ENCODE measurements around the gene DNLZ. TPM values are rescaled to one million over a fixed set of nuclear protein-coding genes. Genes with fewer than 3 reads are reported as not detected.

Gene DNLZ
- polyA plus RNA-seq, 1 of the 3 experiments (the other 2 are of a cell fraction): 40.6 TPM

GRCh38 chr9:136354592-136355085 lies 8.9 kb downstream of the DNLZ start:
- Histone ChIP-seq H3K4me1 (ENCODE audit: control insufficient read depth in 1 of 2, insufficient read depth in 2 of 2, low read depth in 1 of 2, low read length in 1 of 2) (peaks cover 0 to 43% of the 10 kb centered on the region in 2 experiments; a peak in 1 of 4 replicates), H3K27ac (ENCODE audit: low read depth in 2 of 2, low read length in 1 of 2) (no peak overlapping the region; a peak in 1 of 4 replicates), H3K9me2 (no peaks in the 10 kb centered on the region), H3F3A (replicated peaks; ENCODE audit: insufficient read depth) (no peaks in the 10 kb centered on the region), H3K4me3 (ENCODE audit: low read depth in 2 of 2, low read length in 1 of 2) (no peak overlapping the region), H2AFZ (ENCODE audit: low read depth) (no peak overlapping the region), H4K20me1 (ENCODE audit: insufficient read depth) (no peaks in the 10 kb centered on the region), H3K4me2 (no peak overlapping the region), H3K79me2 (ENCODE audit: insufficient read depth) (no peaks in the 10 kb centered on the region), H3K36me3 (replicated peaks in 1 of 2; ENCODE audit: control insufficient read depth in 1 of 2, insufficient read depth in 2 of 2, low read length in 1 of 2) (peaks cover 0 to 22% of the 10 kb centered on the region in 2 experiments), H3K27me3 (ENCODE audit: insufficient read depth) (no peaks in the 10 kb centered on the region), H3K9ac (no peak overlapping the region), H3K9me3 (no peaks in the 10 kb centered on the region)
- CTCF ChIA-PET: interaction anchor here (0.9 to 4.1 kb wide), 6 partner anchors 9 to 46 kb away, joined by 3 to 23 read pairs (median 5); partner anchors contain the start of genes DNLZ and SNAPC4
- DNase-seq: no peak
- 47% methylated on average over 9 of the region's 17 CpGs for WGBS (ENCODE audit: low lambda C conversion rate)
- POLR2A ChIA-PET: interaction anchor here (2.1 kb wide), 1 partner anchor 9 kb away, joined by 8 read pairs; the partner anchor contains the start of gene DNLZ
- no peak for TF ChIP-seq FOXJ3 (CRISPR knock-in tag; IDR thresholded peaks at IDR 0.05)
- TF ChIP-seq YY1 (IDR thresholded peaks at IDR 0.05; ENCODE audit: low read depth): no peak
- TF ChIP-seq SMC3 (IDR thresholded peaks at IDR 0.05; ENCODE audit: low read depth, low read length): no peak
- no peak for TF ChIP-seq POLR2AphosphoS5 (IDR thresholded peaks at IDR 0.05; ENCODE audit: low read depth, low read length)
- TF ChIP-seq RAD21 (IDR thresholded peaks at IDR 0.05; ENCODE audit: low read length): no peak
- TF ChIP-seq TCF12 (IDR thresholded peaks at IDR 0.05): no peak
- no peak for TF ChIP-seq GATA2 (CRISPR knock-in tag; IDR thresholded peaks at IDR 0.05)
- no peak for TF ChIP-seq NRF1 (IDR thresholded peaks at IDR 0.05; ENCODE audit: low read depth, low read length)
- no peak for TF ChIP-seq TEAD4 (IDR thresholded peaks at IDR 0.05; ENCODE audit: borderline replicate concordance, insufficient read depth)
- TF ChIP-seq EZH2phosphoT487 (IDR thresholded peaks at IDR 0.05; ENCODE audit: borderline replicate concordance, low read depth): no peak

- Histone ChIP-seq H3K4me3 (ENCODE audit: low read depth in 2 of 2, low read length in 1 of 2) (no peak overlapping the region), H3K4me1 (ENCODE audit: control insufficient read depth in 1 of 2, insufficient read depth in 2 of 2, low read depth in 1 of 2, low read length in 1 of 2) (peaks cover 0 to 43% of the 10 kb centered on the region in 2 experiments; a peak in 1 of 4 replicates), H3K27ac (ENCODE audit: low read depth in 2 of 2, low read length in 1 of 2) (no peak overlapping the region; a peak in 1 of 4 replicates), H3F3A (replicated peaks; ENCODE audit: insufficient read depth) (no peaks in the 10 kb centered on the region), H3K4me2 (no peak overlapping the region), H3K27me3 (ENCODE audit: insufficient read depth) (no peaks in the 10 kb centered on the region), H3K9ac (no peak overlapping the region), H3K79me2 (ENCODE audit: insufficient read depth) (no peaks in the 10 kb centered on the region), H3K36me3 (replicated peaks in 1 of 2; ENCODE audit: control insufficient read depth in 1 of 2, insufficient read depth in 2 of 2, low read length in 1 of 2) (peaks cover 0 to 22% of the 10 kb centered on the region in 2 experiments), H4K20me1 (ENCODE audit: insufficient read depth) (no peaks in the 10 kb centered on the region), H2AFZ (ENCODE audit: low read depth) (no peak overlapping the region), H3K9me2 (no peaks in the 10 kb centered on the region), H3K9me3 (no peaks in the 10 kb centered on the region)
- CTCF ChIA-PET: interaction anchor here (1.2 to 4.1 kb wide), 5 partner anchors 9 to 70 kb away, joined by 3 to 23 read pairs (median 3); partner anchors contain the start of gene DNLZ
- 67% methylated on average over 7 of the region's 13 CpGs for WGBS (ENCODE audit: low lambda C conversion rate)
- TF ChIP-seq FOXM1 (IDR thresholded peaks at IDR 0.05; ENCODE audit: low read depth): no peak
- no peak; the same call in 1 of the 2 replicates for TF ChIP-seq PBX3 (IDR thresholded peaks at IDR 0.05)
- TF ChIP-seq TCF12 (IDR thresholded peaks at IDR 0.05): no peak
- TF ChIP-seq YY1 (IDR thresholded peaks at IDR 0.05; ENCODE audit: low read depth): no peak
- no peak for TF ChIP-seq NFIC (IDR thresholded peaks at IDR 0.05; ENCODE audit: borderline replicate concordance)
- TF ChIP-seq MAX (IDR thresholded peaks at IDR 0.05; ENCODE audit: low read depth): no peak
- TF ChIP-seq POLR2AphosphoS5 (IDR thresholded peaks at IDR 0.05; ENCODE audit: low read depth, low read length): no peak
- TF ChIP-seq FOSL2 (IDR thresholded peaks at IDR 0.05; ENCODE audit: borderline replicate concordance, low read depth): no peak
- no peak for TF ChIP-seq MXI1 (IDR thresholded peaks at IDR 0.05; ENCODE audit: low read depth, low read length)
- no peak for TF ChIP-seq JUND (IDR thresholded peaks at IDR 0.05)
- TF ChIP-seq TEAD4 (IDR thresholded peaks at IDR 0.05; ENCODE audit: borderline replicate concordance, insufficient read depth): no peak
- no peak for TF ChIP-seq CHD2 (IDR thresholded peaks at IDR 0.05; ENCODE audit: low read length, partially characterized antibody)
- no peak for TF ChIP-seq FOXJ3 (CRISPR knock-in tag; IDR thresholded peaks at IDR 0.05)
- TF ChIP-seq RFX5 (IDR thresholded peaks at IDR 0.05; ENCODE audit: low read length): no peak
- TF ChIP-seq USF2 (IDR thresholded peaks at IDR 0.05; ENCODE audit: borderline replicate concordance, low read depth, low read length): no peak
- no peak for TF ChIP-seq MEF2A (IDR thresholded peaks at IDR 0.05; ENCODE audit: borderline replicate concordance, low read depth)
- no peak for DNase-seq
- POLR2A ChIA-PET: interaction anchor here (2.1 kb wide), 1 partner anchor 10 kb away, joined by 8 read pairs; the partner anchor contains the start of gene DNLZ
Observed at GRCh38 chr9:136353757-136354488, 9.6 kb downstream of the DNLZ start.

Measured in SK-N-SH (cell line).